Measurements from ENCODE around the gene VSX1.

Gene VSX1

GRCh38 chr20:25085756-25086495 is 4.0 kb upstream of the VSX1 start:
- DNase-seq, result no peak

- no peak for DNase-seq
Observed at GRCh38 chr20:25084626-25085187, 2.8 kb upstream of the VSX1 start.

GRCh38 chr20:25083773-25084625 is 2.1 kb upstream of the VSX1 start:
- no peak for DNase-seq

- no peak for DNase-seq
Observed at GRCh38 chr20:25083141-25083772, 1.3 kb upstream of the VSX1 start.

- no peak for DNase-seq
Observed at GRCh38 chr20:25082498-25082873, 545 bp upstream of the VSX1 start.

GRCh38 chr20:25081065-25081729 is 744 bp downstream of the VSX1 start:
- peak; percentile 44 for DNase-seq

GRCh38 chr20:25079171-25079570 is 2.8 kb downstream of the VSX1 start:
- DNase-seq, result no peak

GRCh38 chr20:25078662-25079061 is 3.3 kb downstream of the VSX1 start:
- no peak for DNase-seq

- no peak for DNase-seq
Observed at GRCh38 chr20:25077610-25078169, 4.3 kb downstream of the VSX1 start.

- no peak for DNase-seq
Observed at GRCh38 chr20:25076731-25077609, 5.0 kb downstream of the VSX1 start.

GRCh38 chr20:25076201-25076600 is 5.7 kb downstream of the VSX1 start:
- no peak for DNase-seq

GRCh38 chr20:25073544-25073943 is 8.4 kb downstream of the VSX1 start:
- no peak for DNase-seq

GRCh38 chr20:25072226-25072811 is 9.6 kb downstream of the VSX1 start:
- no peak for DNase-seq

GRCh38 chr20:25071734-25072133 is 10.2 kb downstream of the VSX1 start:
- no peak for DNase-seq

GRCh38 chr20:25070821-25071473 is 11.0 kb downstream of the VSX1 start:
- no peak for DNase-seq

- no peak for DNase-seq
Observed at GRCh38 chr20:25067102-25067987, 14.6 kb downstream of the VSX1 start.

GRCh38 chr20:25066386-25066785 is 15.6 kb downstream of the VSX1 start:
- no peak for DNase-seq

- DNase-seq, result peak; percentile 57
Observed at GRCh38 chr20:25065625-25066338, 16.2 kb downstream of the VSX1 start.
